ENCODE data around the gene HTD2.

The HTD2 gene

DNA sequence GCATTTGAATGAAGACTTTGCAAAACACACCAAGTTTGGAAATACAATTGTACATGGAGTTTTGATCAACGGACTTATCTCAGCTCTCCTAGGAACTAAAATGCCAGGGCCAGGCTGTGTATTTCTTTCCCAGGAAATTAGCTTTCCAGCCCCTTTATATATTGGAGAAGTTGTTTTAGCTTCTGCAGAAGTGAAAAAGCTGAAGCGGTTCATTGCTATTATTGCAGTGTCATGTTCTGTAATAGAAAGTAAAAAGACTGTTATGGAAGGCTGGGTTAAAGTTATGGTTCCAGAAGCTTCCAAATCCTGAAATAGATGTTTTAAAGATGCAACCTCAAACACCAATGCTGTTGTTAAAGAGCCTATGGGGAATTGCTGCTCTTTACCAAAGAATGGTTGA is 11.5 kb downstream of the HTD2 start:
- Histone ChIP-seq H3K4me3 (no peak overlapping the region), H3K27me3 (no peaks in the 10 kb centered on the region), H4K20me1 (peaks cover 67% of the 10 kb centered on the region), H3K9me3 (no peaks in the 10 kb centered on the region), H3K36me3 (peaks cover 78% of the 10 kb centered on the region), H3K4me1 (no peaks in the 10 kb centered on the region), H3K4me2 (no peak overlapping the region), H3K27ac (no peak overlapping the region), H3K9ac (no peak overlapping the region)
- TF ChIP-seq Cebpa-rat (IDR thresholded peaks at IDR 0.05), result no peak

DNA sequence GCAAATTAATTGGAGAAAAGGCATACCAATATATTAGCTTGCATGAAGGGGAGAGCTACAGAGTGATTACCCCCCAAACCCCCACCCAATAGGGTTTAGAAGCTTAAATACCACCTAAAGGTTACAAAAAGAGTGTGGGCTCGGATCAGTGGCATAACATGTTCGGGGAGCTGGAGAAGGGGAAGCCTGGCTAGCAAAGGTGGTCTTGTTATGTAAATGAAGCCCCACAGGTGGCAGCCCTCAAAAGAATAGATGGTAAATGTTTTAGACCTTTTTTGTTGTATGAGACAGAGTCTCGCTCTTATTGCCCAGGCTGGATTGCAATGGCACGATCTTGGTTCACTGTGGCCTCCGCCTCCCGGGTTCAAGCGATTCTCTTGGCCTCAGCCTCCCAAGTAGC is 15.5 kb downstream of the HTD2 start:
- peaks cover 32% of the 10 kb centered on the region for H4K20me1 ChIP-seq
- no peak overlapping the region for H3K4me2 ChIP-seq
- peaks cover 38% of the 10 kb centered on the region for H3K36me3 ChIP-seq
- H3K4me1 ChIP-seq, result peaks cover 22% of the 10 kb centered on the region
- H3K4me3 ChIP-seq, result no peak overlapping the region
- TF ChIP-seq Cebpa-rat (IDR thresholded peaks at IDR 0.05), result no peak
- H3K27ac ChIP-seq, result no peak overlapping the region
- H3K27me3 ChIP-seq, result no peaks in the 10 kb centered on the region
- no peaks in the 10 kb centered on the region for H3K9me3 ChIP-seq
- H3K9ac ChIP-seq, result no peak overlapping the region

DNA sequence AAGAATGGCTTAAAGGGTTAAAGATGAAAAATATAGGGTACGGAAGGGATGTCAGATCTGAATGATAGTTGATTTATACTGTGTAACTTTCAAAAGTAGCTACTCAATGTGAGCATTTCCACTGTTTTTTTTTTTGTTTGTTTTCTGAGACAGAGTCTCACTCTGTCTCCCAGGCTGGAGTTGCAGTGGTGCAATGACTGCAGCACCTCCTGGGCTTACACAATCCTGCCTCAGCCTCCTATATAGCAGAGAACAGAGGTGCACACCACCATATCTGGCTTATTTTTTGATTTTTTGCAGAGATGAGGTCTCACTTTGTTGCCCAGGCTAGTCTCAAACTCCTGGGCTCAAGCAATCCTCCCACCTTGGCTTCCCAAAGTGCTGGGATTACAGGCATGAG is 16.5 kb downstream of the HTD2 start:
- Histone ChIP-seq H3K4me3 (no peak overlapping the region), H3K27me3 (no peaks in the 10 kb centered on the region), H3K4me1 (peaks cover 27% of the 10 kb centered on the region), H3K9ac (no peak overlapping the region), H3K27ac (no peak overlapping the region), H3K36me3 (peaks cover 28% of the 10 kb centered on the region), H4K20me1 (peaks cover 22% of the 10 kb centered on the region), H3K9me3 (no peaks in the 10 kb centered on the region), H3K4me2 (no peak overlapping the region)
- no peak for TF ChIP-seq Cebpa-rat (IDR thresholded peaks at IDR 0.05)

DNA sequence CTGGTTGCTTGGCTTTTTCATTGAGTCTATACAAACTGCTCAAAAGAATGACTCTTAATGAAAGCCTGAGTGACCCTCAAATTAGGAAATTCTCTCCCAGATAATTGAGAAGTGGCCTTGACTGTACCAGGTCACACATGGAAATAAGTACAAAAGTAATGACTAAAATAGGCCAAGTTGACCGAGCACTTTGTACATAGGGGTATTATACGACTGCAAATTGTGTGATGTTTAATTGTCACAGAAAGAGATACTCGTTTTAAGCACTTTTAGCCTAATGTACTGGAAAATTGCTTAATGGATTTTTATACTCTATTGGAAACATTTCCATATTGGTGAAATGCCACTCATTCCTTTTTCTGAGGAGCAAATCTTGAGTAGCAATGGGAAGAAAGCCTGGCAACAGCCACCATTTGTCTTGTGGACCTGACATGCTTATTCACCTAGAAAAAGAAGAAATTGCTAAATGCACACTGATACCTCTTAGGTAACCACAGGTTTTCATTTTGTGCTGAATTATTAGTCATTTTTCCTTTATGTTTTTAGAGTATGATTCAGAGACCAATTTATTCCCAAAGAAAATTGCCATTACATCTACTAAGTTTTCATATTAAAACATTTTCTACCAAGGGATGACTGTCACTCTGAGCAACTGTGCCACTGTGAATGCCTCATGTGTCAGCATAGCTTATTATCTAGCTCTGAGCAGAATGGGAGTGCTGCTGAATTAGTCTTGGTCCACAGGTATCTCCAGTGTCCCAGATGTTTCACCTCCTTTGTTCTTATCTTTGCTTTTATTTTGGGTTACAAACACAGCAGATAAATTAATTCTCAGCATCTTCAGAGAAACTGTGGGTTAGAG is 17.4 kb downstream of the HTD2 start:
- Histone ChIP-seq H3K4me3 (no peak overlapping the region), H3K9me3 (no peaks in the 10 kb centered on the region), H4K20me1 (0 out of 2 replicates have a peak, but pooled peaks cover 13% of the 10 kb centered on the region), H3K27me3 (no peaks in the 10 kb centered on the region), H3K36me3 (peaks cover 18% of the 10 kb centered on the region; the same call in 1 of the 2 replicates), H3K27ac (no peak overlapping the region), H3K9ac (no peak overlapping the region), H3K4me1 (peaks cover 29% of the 10 kb centered on the region), H3K4me2 (no peak overlapping the region)
- TF ChIP-seq Cebpa-rat (IDR thresholded peaks at IDR 0.05), result no peak

DNA sequence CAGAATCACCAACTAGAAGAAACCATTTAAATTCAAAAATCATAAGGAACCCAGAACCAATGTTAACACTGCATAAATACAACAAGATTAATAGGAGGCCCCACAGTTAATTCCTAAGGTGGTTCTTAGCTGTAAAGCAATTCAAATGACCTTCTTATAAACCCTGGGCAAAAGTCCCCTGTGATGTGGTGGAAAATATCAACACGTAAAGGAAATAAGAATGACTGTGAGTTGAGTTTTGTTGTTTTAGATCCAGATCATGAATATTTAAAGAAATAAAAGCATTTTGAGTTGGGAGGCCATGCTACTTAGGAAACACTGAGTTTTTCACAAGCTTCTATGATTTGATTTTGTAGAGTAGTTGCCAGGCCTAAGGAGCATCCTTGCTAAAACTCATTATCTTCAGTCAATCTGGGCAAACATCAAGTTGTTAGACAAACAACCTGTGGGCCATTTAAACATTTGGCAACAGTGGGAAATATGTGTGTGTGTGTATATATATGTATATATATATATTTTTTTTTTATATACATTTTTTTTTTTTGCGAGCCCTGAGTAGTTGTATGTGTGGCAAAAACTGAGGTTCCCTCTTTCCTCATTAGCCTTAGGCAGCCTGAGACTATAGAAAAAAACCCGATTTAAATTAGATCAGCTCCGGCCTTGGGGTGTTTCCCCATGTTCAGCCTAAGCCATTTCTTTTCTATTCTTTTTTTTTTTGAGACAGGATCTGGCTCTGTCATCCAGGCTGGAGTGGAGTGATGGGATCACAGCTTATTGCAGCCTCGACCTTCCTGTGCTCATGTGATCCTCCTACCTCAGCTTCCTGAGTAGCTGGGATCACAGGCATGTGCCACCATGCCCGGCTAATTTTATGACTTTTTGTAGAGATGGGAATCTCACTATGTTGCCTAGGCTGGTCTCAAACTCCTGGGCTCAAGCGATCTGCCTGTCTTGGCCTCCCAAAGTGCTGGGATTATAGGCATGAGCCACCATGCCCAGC is 18.4 kb downstream of the HTD2 start:
- H4K20me1 ChIP-seq, result 0 out of 2 replicates have a peak, but pooled peaks cover 4% of the 10 kb centered on the region
- H3K27ac ChIP-seq, result no peak overlapping the region
- H3K4me3 ChIP-seq, result no peak overlapping the region
- no peaks in the 10 kb centered on the region for H3K9me3 ChIP-seq
- H3K36me3 ChIP-seq, result peaks cover 9% of the 10 kb centered on the region; the same call in 1 of the 2 replicates
- H3K4me1 ChIP-seq, result peaks cover 29% of the 10 kb centered on the region
- H3K4me2 ChIP-seq, result peak overlapping the region; percentile 12; the same call in 1 of the 2 replicates
- no peak for TF ChIP-seq Cebpa-rat (IDR thresholded peaks at IDR 0.05)
- no peaks in the 10 kb centered on the region for H3K27me3 ChIP-seq
- H3K9ac ChIP-seq, result no peak overlapping the region

DNA sequence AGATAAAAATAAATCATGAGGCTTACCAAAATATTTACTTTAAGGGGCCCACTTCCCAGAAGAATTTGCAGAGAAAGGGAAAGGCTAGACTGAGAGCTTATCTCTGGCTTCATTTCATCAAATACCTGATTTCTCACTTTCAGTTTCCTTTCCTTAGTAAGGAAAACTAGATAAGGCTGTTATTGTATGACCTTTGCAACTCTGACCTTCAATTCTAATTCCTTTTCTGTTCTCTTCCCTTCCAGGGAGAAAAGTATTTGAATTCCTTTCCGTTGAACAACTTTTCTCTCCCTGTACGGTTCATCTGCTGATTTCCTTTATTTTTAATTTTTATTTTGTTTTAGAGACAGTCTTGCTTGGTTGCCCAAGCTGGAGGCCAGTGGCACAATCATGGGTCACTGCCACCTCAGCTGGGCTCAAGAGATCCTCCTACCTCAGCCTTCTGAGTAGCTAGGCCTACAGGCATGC is 19.2 kb downstream of the HTD2 start:
- no peak overlapping the region for H3K9ac ChIP-seq
- H3K27me3 ChIP-seq, result no peaks in the 10 kb centered on the region
- H3K4me3 ChIP-seq, result no peak overlapping the region
- no peaks in the 10 kb centered on the region for H3K9me3 ChIP-seq
- peak overlapping the region; percentile 12 for H3K4me2 ChIP-seq
- H4K20me1 ChIP-seq, result no peaks in the 10 kb centered on the region
- H3K27ac ChIP-seq, result peak overlapping the region; percentile 35; the same call in 1 of the 2 replicates
- H3K4me1 ChIP-seq, result peaks cover 32% of the 10 kb centered on the region
- peaks cover 3% of the 10 kb centered on the region; the same call in 1 of the 2 replicates for H3K36me3 ChIP-seq
- TF ChIP-seq Cebpa-rat (IDR thresholded peaks at IDR 0.05), result no peak

DNA sequence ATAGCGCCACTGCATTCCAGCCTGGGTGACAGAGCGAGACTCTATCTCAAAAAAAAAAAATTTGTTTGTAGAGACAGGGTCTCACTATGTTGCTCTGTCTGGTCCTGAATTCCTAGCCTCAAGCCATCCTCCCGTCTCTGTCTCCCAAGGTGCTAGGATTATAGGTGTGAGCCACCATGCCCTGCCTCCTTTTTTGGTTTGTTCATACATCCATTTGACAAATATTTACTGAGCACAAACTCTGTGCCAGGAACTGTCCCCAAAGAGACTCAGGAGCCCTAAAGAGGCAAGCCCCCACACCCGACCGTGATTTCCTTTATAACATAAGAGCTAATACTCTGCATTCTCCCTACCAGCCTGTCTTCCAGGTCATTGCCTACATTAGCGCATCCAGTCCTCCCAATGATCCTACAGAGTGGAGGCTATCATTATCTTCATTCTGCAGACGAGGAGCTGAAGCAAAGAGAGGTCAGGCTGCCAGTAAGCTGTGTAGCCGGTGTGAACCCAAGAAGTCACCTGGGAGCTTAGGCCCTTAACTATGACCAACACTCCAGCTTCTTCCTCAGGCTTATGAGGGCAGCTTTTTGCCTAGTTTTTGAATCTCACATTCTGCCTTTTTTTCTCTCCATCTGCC is 20.1 kb downstream of the HTD2 start:
- H3K27me3 ChIP-seq, result no peaks in the 10 kb centered on the region
- H3K4me1 ChIP-seq, result peaks cover 40% of the 10 kb centered on the region
- H3K4me2 ChIP-seq, result no peak overlapping the region
- H3K4me3 ChIP-seq, result no peak overlapping the region
- H3K27ac ChIP-seq, result no peak overlapping the region
- no peak for TF ChIP-seq Cebpa-rat (IDR thresholded peaks at IDR 0.05)
- no peaks in the 10 kb centered on the region for H4K20me1 ChIP-seq
- H3K9me3 ChIP-seq, result no peaks in the 10 kb centered on the region
- no peaks in the 10 kb centered on the region for H3K36me3 ChIP-seq
- H3K9ac ChIP-seq, result no peak overlapping the region

DNA sequence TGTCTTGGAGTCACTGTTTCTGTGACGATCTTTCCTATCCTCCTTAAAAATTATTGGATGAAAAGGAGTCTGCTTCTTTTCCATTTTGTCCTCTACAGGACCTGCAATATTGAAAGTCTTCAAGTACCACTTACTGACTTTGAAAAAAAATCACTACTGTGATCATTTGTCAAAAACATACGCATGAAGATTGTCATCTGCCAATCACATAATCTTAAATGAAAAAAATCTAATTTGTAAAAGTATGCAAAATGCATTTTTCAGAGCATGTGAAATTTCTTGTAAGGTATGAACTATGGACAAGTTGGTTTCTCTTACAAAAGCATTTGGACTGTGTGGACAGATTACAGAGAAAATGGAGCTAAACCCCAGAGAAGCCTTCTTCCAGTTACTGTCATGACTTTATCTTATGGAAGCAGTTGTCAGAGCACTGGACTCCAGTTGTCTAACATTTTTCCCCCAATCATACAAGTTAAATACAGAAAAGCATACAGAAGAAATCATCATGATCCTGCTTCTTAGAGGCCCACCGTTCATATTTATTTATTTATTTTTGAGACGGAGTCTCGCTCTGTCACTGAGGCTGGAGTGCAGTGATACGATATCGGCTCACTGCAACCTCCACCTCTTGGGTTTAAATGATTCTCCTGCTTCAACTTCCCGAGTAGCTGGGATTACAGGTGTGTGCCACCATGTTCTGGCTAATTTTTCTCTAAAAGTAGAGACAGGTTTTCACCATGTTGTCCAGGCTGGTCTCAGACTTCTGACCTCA is 23.0 kb downstream of the HTD2 start:
- no peak for TF ChIP-seq Cebpa-rat (IDR thresholded peaks at IDR 0.05)
- H3K36me3 ChIP-seq, result no peaks in the 10 kb centered on the region
- peaks cover 46% of the 10 kb centered on the region for H3K4me1 ChIP-seq
- H3K27ac ChIP-seq, result no peak overlapping the region
- H3K9me3 ChIP-seq, result no peaks in the 10 kb centered on the region
- H3K9ac ChIP-seq, result no peak overlapping the region
- no peak overlapping the region for H3K4me3 ChIP-seq
- no peaks in the 10 kb centered on the region for H3K27me3 ChIP-seq
- no peaks in the 10 kb centered on the region for H4K20me1 ChIP-seq
- H3K4me2 ChIP-seq, result no peak overlapping the region

All from BLaER1 (cell line).